GM12878 (cell line): ENCODE measurements around the gene TM7SF2. TPM values are rescaled to one million over a fixed set of nuclear protein-coding genes. Genes with fewer than 3 reads are reported as not detected.

ENCODE experiments used
- BHLHE40 ChIP-seq, 2 experiments: fragments of 450-650 bp in 1 of 2; IDR thresholded peaks; 2 replicates each; pipeline ENCODE4 v1.6.1; 2011 to 2017; ENCODE audit warnings: low read depth in 2 of 2, borderline replicate concordance in 1 of 2, improper control_type of control experiment in 1 of 2, low read length in 1 of 2, mild to moderate bottlenecking in 1 of 2
- BRCA1 ChIP-seq: IDR thresholded peaks from 2 replicates; pipeline ENCODE4 v1.6.1; 2011; ENCODE audit warnings: low read depth, low read length, improper control_type of control experiment
- CHD4 ChIP-seq: fragments of 200-600 bp; sonication (generic); IDR thresholded peaks from 2 replicates; pipeline ENCODE4 v1.6.1; 2016; ENCODE audit warnings: mild to moderate bottlenecking
- CREB1 ChIP-seq: IDR thresholded peaks from 2 replicates; pipeline ENCODE4 v1.6.1; 2012; ENCODE audit warnings: low read depth, mild to moderate bottlenecking, inconsistent platforms
- CREM ChIP-seq: IDR thresholded peaks from 2 replicates; pipeline ENCODE4 v1.6.1; 2014; ENCODE audit warnings: antibody characterized with exemption, low read depth
- EED ChIP-seq: sonication (generic); IDR thresholded peaks from 2 replicates; pipeline ENCODE4 v1.6.1; 2016; ENCODE audit warnings: antibody characterized with exemption, low read depth
- ESRRA ChIP-seq: IDR thresholded peaks from 2 replicates; pipeline ENCODE4 v1.6.1; 2012; ENCODE audit warnings: mild to moderate bottlenecking, low read length, improper control_type of control experiment
- FOXK2 ChIP-seq: fragments of 450-650 bp; IDR thresholded peaks from 2 replicates; pipeline ENCODE4 v1.6.1; 2017; ENCODE audit warnings: mild to moderate bottlenecking, moderate library complexity
- HDAC6 ChIP-seq: fragments of 200-600 bp; sonication (generic); IDR thresholded peaks from one replicate; pipeline ENCODE4 v1.8.0; 2017; ENCODE audit warnings: antibody characterized with exemption; ENCODE audit not compliant: unreplicated experiment
- KAT2A ChIP-seq: conservative IDR thresholded peaks from 2 replicates; pipeline ENCODE4 v1.6.1; 2011; ENCODE audit warnings: low read depth, low read length; ENCODE audit not compliant: control insufficient read depth
- MEF2A ChIP-seq: IDR thresholded peaks from 2 replicates; pipeline ENCODE4 v1.6.1; 2011; ENCODE audit warnings: low read depth, mild to moderate bottlenecking, low read length, moderate library complexity; ENCODE audit not compliant: insufficient read depth
- MTA2 ChIP-seq: fragments of 450-650 bp; IDR thresholded peaks from 2 replicates; pipeline ENCODE4 v1.6.1; 2016; ENCODE audit warnings: low read depth, mild to moderate bottlenecking, moderate library complexity
- NBN ChIP-seq: fragments of 450-650 bp; IDR thresholded peaks from 2 replicates; pipeline ENCODE4 v1.6.1; 2016
- NFYB ChIP-seq: IDR thresholded peaks from 2 replicates; pipeline ENCODE4 v1.6.1; 2011; ENCODE audit warnings: low read depth, mild to moderate bottlenecking, low read length, improper control_type of control experiment, moderate library complexity; ENCODE audit not compliant: insufficient read depth
- POU2F2 ChIP-seq: IDR thresholded peaks from 3 replicates; pipeline ENCODE4 v1.6.1; 2011; ENCODE audit warnings: low read depth, mild to moderate bottlenecking, low read length, borderline replicate concordance
- RCOR1 ChIP-seq: conservative IDR thresholded peaks from 2 replicates; pipeline ENCODE4 v1.6.1; 2012; ENCODE audit warnings: low read depth, low read length, improper control_type of control experiment
- RELA ChIP-seq: fragments of 450-650 bp; IDR thresholded peaks from 2 replicates; pipeline ENCODE4 v1.8.0; 2014; ENCODE audit warnings: borderline replicate concordance; ENCODE audit not compliant: partially characterized antibody
- SIX5 ChIP-seq: IDR thresholded peaks from 2 replicates; pipeline ENCODE4 v1.6.1; 2011; ENCODE audit warnings: mild to moderate bottlenecking, low read depth, low read length, moderate library complexity; ENCODE audit not compliant: severe bottlenecking
- SMAD5 ChIP-seq: IDR thresholded peaks from 2 replicates; pipeline ENCODE4 v1.6.1; 2016; ENCODE audit warnings: antibody characterized with exemption, low read depth
- SPI1 ChIP-seq: IDR thresholded peaks from 2 replicates; pipeline ENCODE4 v1.6.1; 2011; ENCODE audit warnings: low read depth, mild to moderate bottlenecking, low read length, moderate library complexity, borderline replicate concordance; ENCODE audit not compliant: insufficient read depth
- SREBF1 ChIP-seq: IDR thresholded peaks from 2 replicates; pipeline ENCODE4 v1.6.1; 2012; ENCODE audit warnings: mild to moderate bottlenecking, low read length
- WRNIP1 ChIP-seq: IDR thresholded peaks from 2 replicates; pipeline ENCODE4 v1.6.1; 2011; ENCODE audit warnings: low read depth, low read length, improper control_type of control experiment, borderline replicate concordance
- YY1 ChIP-seq: IDR thresholded peaks from 2 replicates; pipeline ENCODE4 v1.6.1; 2011; ENCODE audit warnings: low read depth, mild to moderate bottlenecking, low read length
- ZNF24 ChIP-seq: fragments of 450-650 bp; IDR thresholded peaks from 2 replicates; pipeline ENCODE4 v1.6.1; 2017; ENCODE audit warnings: antibody characterized with exemption, mild to moderate bottlenecking
- ZSCAN29 ChIP-seq: fragments of 450-650 bp; IDR thresholded peaks from 2 replicates; pipeline ENCODE4 v1.6.1; 2017; ENCODE audit warnings: mild to moderate bottlenecking, moderate library complexity
- ZZZ3 ChIP-seq: IDR thresholded peaks from 2 replicates; pipeline ENCODE4 v1.6.1; 2011; ENCODE audit warnings: low read depth; ENCODE audit not compliant: control insufficient read depth, insufficient read length
- polyA plus RNA-seq, 11 experiments: library from polyadenylated mRNA; depleted of rRNA in 4 of 11; unstranded in 6 of 11; stranded (reverse) in 5 of 11; fragments of >200 nt; fragmentation: Nextera tagmentation in 4 of 11; fragmentation: Illumina TruSeq in 1 of 11; extraction: Ambion mirVana in 4 of 11; extraction: Trizol in 1 of 11; gene quantifications; 1 replicate in 1 of 11; 2 replicates in 10 of 11; pipeline versions ENCODE4 v1.2.1 to v1.2.3, GENCODE V29; 2011 to 2016; ENCODE audit warnings: inconsistent platforms in 2 of 11, missing spikeins in 2 of 11, low read depth in 1 of 11
- total RNA-seq, 4 experiments: library from RNA; depleted of rRNA in 3 of 4; stranded (reverse); fragments of >200 nt in 3 of 4; fragmentation: Illumina TruSeq in 1 of 4; extraction: Trizol in 1 of 4; gene quantifications; 2 replicates each; pipeline versions ENCODE4 v1.2.1 to v1.2.3, GENCODE V29; 2013 to 2021
- TF ChIP-seq, protein P1 (sequence below): fragments of 450-650 bp; IDR thresholded peaks from 2 replicates; pipeline ENCODE4 v1.6.1; 2017; ENCODE audit warnings: mild to moderate bottlenecking, low read depth, inconsistent platforms; ENCODE audit not compliant: poor library complexity, severe bottlenecking
- TF ChIP-seq, protein P2 (sequence below): fragments of 450-650 bp; IDR thresholded peaks from 2 replicates; pipeline ENCODE4 v1.6.1; 2014; ENCODE audit warnings: mild to moderate bottlenecking
- TF ChIP-seq, protein P3 (sequence below): IDR thresholded peaks from 2 replicates; pipeline ENCODE4 v1.6.1; 2011; ENCODE audit warnings: low read depth, low read length, improper control_type of control experiment, borderline replicate concordance

TM7SF2 gene
- total and polyA plus RNA-seq, 10 of the 15 experiments (the other 5 are each of a cell fraction or from before 2014, with no cell fraction given) = 0.52 to 57.7 (median 20.7) TPM

DNA sequence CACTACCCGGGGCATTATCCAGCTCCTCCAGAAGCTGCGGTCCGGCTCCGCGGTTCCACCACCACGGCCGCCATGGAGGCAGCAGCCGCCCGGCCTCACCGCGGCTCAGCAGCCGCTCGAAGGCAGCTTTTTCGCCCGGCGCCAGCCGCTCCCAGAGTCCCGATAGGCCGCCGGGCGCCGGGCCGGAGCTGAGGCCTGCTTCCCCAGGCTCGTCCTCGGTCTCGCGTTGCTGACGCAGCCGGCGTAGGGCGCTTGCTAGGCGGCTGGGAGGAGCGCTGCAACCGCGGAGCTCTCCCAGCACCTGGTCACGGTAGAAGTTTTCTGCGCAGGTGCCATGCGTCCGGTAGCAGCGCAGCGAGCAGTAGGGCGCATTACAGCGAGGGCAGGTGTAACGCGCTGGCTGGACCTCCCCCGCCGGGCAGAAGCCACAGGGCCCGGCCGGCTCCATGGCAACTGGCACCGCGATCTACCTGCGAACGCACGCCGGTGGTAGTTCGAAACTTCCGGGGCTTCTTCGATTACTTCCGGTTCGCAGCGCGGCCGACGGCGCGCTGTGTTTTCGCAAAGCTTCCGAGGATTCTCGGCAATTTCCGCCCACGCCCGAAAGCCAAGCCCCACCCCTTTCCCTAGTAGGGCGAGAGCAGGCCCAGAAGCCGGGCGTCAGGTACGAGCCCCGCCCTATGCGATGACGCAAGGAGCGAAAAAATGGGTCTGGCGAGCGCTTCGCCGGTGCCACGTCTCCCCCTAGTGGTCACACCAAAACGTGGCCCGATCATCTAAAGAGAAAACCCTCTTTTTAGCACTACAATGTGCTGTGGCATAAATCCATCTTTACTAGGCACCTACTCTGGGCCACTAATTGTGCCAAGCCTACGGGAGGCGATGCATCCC, 5.8 kb downstream of the TM7SF2 start, which contains the start of gene ZNHIT2 (continued):
- TF ChIP-seq CREB1 = peak; percentile 95
- TF ChIP-seq CHD4 = no peak
- no peak for TF ChIP-seq BRCA1
- peak; percentile 81; the same call in 2 of the 3 replicates for TF ChIP-seq POU2F2
- peak; percentile 17; the same call in 1 of the 2 replicates for TF ChIP-seq ZSCAN29
- peak in 1 of 2 experiments; percentile 42; a peak in 1 of 4 replicates for TF ChIP-seq BHLHE40 (IDR thresholded peaks at IDR 0.05; ENCODE audit: borderline replicate concordance in 1 of 2, low read depth in 2 of 2, low read length in 1 of 2)
- no peak for TF ChIP-seq RCOR1
- TF ChIP-seq NFYB = no peak
- peak; percentile 87 for TF ChIP-seq SREBF1
- no peak for TF ChIP-seq WRNIP1
- TF ChIP-seq HDAC6 = no peak
- TF ChIP-seq ZZZ3 = no peak
- peak; percentile 60 for TF ChIP-seq SIX5
- TF ChIP-seq FOXK2 = peak; percentile 50; the same call in 1 of the 2 replicates
- peak; percentile 86 for TF ChIP-seq MTA2
- no peak for TF ChIP-seq SPI1
- TF ChIP-seq MEF2A = peak; percentile 38; the same call in 1 of the 2 replicates
- TF ChIP-seq, protein P1, sequence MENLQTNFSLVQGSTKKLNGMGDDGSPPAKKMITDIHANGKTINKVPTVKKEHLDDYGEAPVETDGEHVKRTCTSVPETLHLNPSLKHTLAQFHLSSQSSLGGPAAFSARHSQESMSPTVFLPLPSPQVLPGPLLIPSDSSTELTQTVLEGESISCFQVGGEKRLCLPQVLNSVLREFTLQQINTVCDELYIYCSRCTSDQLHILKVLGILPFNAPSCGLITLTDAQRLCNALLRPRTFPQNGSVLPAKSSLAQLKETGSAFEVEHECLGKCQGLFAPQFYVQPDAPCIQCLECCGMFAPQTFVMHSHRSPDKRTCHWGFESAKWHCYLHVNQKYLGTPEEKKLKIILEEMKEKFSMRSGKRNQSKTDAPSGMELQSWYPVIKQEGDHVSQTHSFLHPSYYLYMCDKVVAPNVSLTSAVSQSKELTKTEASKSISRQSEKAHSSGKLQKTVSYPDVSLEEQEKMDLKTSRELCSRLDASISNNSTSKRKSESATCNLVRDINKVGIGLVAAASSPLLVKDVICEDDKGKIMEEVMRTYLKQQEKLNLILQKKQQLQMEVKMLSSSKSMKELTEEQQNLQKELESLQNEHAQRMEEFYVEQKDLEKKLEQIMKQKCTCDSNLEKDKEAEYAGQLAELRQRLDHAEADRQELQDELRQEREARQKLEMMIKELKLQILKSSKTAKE = peak; percentile 35
- TF ChIP-seq, protein P2, sequence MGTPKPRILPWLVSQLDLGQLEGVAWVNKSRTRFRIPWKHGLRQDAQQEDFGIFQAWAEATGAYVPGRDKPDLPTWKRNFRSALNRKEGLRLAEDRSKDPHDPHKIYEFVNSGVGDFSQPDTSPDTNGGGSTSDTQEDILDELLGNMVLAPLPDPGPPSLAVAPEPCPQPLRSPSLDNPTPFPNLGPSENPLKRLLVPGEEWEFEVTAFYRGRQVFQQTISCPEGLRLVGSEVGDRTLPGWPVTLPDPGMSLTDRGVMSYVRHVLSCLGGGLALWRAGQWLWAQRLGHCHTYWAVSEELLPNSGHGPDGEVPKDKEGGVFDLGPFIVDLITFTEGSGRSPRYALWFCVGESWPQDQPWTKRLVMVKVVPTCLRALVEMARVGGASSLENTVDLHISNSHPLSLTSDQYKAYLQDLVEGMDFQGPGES = no peak
- TF ChIP-seq ZNF24 = no peak
- peak; percentile 82 for TF ChIP-seq NBN
- TF ChIP-seq RELA = peak; percentile 12
- TF ChIP-seq ESRRA = no peak
- TF ChIP-seq CREM = peak; percentile 92
- TF ChIP-seq KAT2A = no peak
- TF ChIP-seq, protein P3, sequence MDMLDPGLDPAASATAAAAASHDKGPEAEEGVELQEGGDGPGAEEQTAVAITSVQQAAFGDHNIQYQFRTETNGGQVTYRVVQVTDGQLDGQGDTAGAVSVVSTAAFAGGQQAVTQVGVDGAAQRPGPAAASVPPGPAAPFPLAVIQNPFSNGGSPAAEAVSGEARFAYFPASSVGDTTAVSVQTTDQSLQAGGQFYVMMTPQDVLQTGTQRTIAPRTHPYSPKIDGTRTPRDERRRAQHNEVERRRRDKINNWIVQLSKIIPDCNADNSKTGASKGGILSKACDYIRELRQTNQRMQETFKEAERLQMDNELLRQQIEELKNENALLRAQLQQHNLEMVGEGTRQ = no peak; the same call in 1 of the 2 replicates
- TF ChIP-seq EED = no peak
- TF ChIP-seq SMAD5 = peak; percentile 75; the same call in 1 of the 2 replicates
- TF ChIP-seq YY1 = peak; percentile 72
